ENCODE results near the gene GFRA1.

- TF ChIP-seq, protein P1, sequence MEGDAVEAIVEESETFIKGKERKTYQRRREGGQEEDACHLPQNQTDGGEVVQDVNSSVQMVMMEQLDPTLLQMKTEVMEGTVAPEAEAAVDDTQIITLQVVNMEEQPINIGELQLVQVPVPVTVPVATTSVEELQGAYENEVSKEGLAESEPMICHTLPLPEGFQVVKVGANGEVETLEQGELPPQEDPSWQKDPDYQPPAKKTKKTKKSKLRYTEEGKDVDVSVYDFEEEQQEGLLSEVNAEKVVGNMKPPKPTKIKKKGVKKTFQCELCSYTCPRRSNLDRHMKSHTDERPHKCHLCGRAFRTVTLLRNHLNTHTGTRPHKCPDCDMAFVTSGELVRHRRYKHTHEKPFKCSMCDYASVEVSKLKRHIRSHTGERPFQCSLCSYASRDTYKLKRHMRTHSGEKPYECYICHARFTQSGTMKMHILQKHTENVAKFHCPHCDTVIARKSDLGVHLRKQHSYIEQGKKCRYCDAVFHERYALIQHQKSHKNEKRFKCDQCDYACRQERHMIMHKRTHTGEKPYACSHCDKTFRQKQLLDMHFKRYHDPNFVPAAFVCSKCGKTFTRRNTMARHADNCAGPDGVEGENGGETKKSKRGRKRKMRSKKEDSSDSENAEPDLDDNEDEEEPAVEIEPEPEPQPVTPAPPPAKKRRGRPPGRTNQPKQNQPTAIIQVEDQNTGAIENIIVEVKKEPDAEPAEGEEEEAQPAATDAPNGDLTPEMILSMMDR (IDR thresholded peaks at IDR 0.05; ENCODE audit: low read length), result no peak
- TF ChIP-seq EZH2 (IDR thresholded peaks at IDR 0.05; ENCODE audit: borderline replicate concordance, low read length), result no peak
These were observed 178.7 kb downstream of the GFRA1 start for GRCh38 chr10:116094356-116094755.

All from OCI-LY1 (cell line).